Keratinocyte (primary cell): ENCODE data around the gene R3HDM4. TPM values are rescaled to one million over a fixed set of nuclear protein-coding genes. Genes with fewer than 3 reads are reported as not detected.
"Not testable (repeated sequence)": the region's sequence is repeated elsewhere in the genome, so short reads cannot be mapped to it uniquely, and the experiment has no call there.

Experiments used
- DNase-seq: peaks from one replicate; pipeline ENCODE4 v3.0.0-alpha.2; 2011; ENCODE audit warnings: low read depth, missing footprints, low spot score
- FAIRE-seq: peaks from 2 replicates; lab custom pipeline; 2011; peaks lifted over from hg19 to GRCh38; lab: Jason Lieb, UNC
- H2AFZ ChIP-seq: 2 replicates; pipeline ENCODE4 v1.6.0; 2012; ENCODE audit warnings: low read length, control low read depth, inconsistent platforms; ENCODE audit not compliant: control insufficient read depth
- H3K27ac ChIP-seq: 2 replicates; pipeline ENCODE4 v1.5.1; 2011; ENCODE audit warnings: low read length; ENCODE audit not compliant: control insufficient read depth, insufficient read depth
- H3K27me3 ChIP-seq: 3 replicates; pipeline ENCODE4 v1.6.0; 2011; ENCODE audit warnings: low read length; ENCODE audit not compliant: control insufficient read depth, insufficient read depth; ENCODE audit errors: extremely low read depth
- H3K36me3 ChIP-seq, 2 experiments: 2 replicates in 1 of 2; 3 replicates in 1 of 2; pipeline ENCODE4 v1.5.1; 2011; ENCODE audit warnings: low read length in 2 of 2, mild to moderate bottlenecking in 1 of 2; ENCODE audit not compliant: control insufficient read depth in 2 of 2, insufficient read depth in 2 of 2; ENCODE audit errors: extremely low read depth in 1 of 2
- H3K4me1 ChIP-seq: 3 replicates; pipeline ENCODE4 v1.5.1; 2011; ENCODE audit warnings: low read length; ENCODE audit not compliant: control insufficient read depth, insufficient read depth; ENCODE audit errors: extremely low read depth
- H3K4me2 ChIP-seq: 3 replicates; pipeline ENCODE4 v1.6.0; 2011; ENCODE audit warnings: low read depth, low read length; ENCODE audit not compliant: control insufficient read depth, insufficient read depth; ENCODE audit errors: extremely low read depth
- H3K4me3 ChIP-seq, 3 experiments: fragments of 200-600 bp in 1 of 3; sonication (generic) in 1 of 3; 2 replicates in 2 of 3; 3 replicates in 1 of 3; pipeline ENCODE4 v1.5.1; 2011 to 2016; ENCODE audit warnings: low read length in 3 of 3, mild to moderate bottlenecking in 3 of 3, control low read depth in 2 of 3, inconsistent platforms in 1 of 3, low read depth in 1 of 3, mixed read lengths in 1 of 3, mixed run types in 1 of 3, moderate library complexity in 1 of 3; ENCODE audit not compliant: control insufficient read depth in 2 of 3, insufficient read depth in 2 of 3; ENCODE audit errors: extremely low read depth in 1 of 3
- H3K79me2 ChIP-seq: 2 replicates; pipeline ENCODE4 v1.6.0; 2012; ENCODE audit warnings: low read length; ENCODE audit not compliant: control insufficient read depth, insufficient read depth
- H3K9ac ChIP-seq: 3 replicates; pipeline ENCODE4 v1.6.0; 2011; ENCODE audit warnings: low read length; ENCODE audit not compliant: control insufficient read depth, insufficient read depth; ENCODE audit errors: extremely low read depth
- H3K9me1 ChIP-seq: 3 replicates; pipeline ENCODE4 v1.6.0; 2011; ENCODE audit warnings: low read length; ENCODE audit not compliant: control insufficient read depth, insufficient read depth; ENCODE audit errors: extremely low read depth
- H3K9me3 ChIP-seq: 2 replicates; pipeline ENCODE4 v1.5.1; 2012; ENCODE audit warnings: low read depth, low read length; ENCODE audit not compliant: control insufficient read depth
- H4K20me1 ChIP-seq: 3 replicates; pipeline ENCODE4 v1.6.0; 2011; ENCODE audit warnings: low read length; ENCODE audit not compliant: control insufficient read depth, insufficient read depth; ENCODE audit errors: extremely low read depth
- EZH2 ChIP-seq: IDR thresholded peaks from one replicate; pipeline ENCODE4 v1.6.1; 2012; ENCODE audit warnings: inconsistent platforms, mild to moderate bottlenecking, low read length, moderate library complexity
- dilution Hi-C: fragments of 300-500 bp; cut with MboI; formaldehyde crosslinking; loops from one replicate; pipeline ENCODE4 v1.7.0; 2020; ENCODE audit warnings: low sequenced_read_pairs; ENCODE audit not compliant: extremely low pct_ligation_motif_present
- polyA plus RNA-seq, 5 experiments: library from polyadenylated mRNA; depleted of rRNA in 3 of 5; stranded (reverse) in 3 of 5; stranded (forward) in 1 of 5; unstranded in 1 of 5; fragments of >200 nt; gene quantifications; 1 replicate in 1 of 5; 2 replicates in 3 of 5; 3 replicates in 1 of 5; pipeline versions ENCODE4 v1.2.1 to v1.2.3, GENCODE V29; 2011 to 2012; ENCODE audit warnings: missing spikeins in 2 of 5, low read depth in 1 of 5, low replicate concordance in 1 of 5
- TF ChIP-seq, protein P1 (sequence below), 3 experiments: IDR thresholded peaks in 1 of 3; conservative IDR thresholded peaks in 1 of 3; optimal IDR thresholded peaks in 1 of 3; 2 replicates in 2 of 3; 3 replicates in 1 of 3; pipeline versions ENCODE3 to v1.5.1; 2011; ENCODE audit warnings: low read length in 3 of 3, mild to moderate bottlenecking in 3 of 3, moderate library complexity in 2 of 3, control low read depth in 1 of 3, inconsistent platforms in 1 of 3; ENCODE audit not compliant: insufficient read depth in 2 of 3; ENCODE audit errors: extremely low read depth in 1 of 3

Gene R3HDM4
- polyA plus RNA-seq, 1 donor (not counting 4 experiments of a cell fraction or from before 2014, with no cell fraction given), result 33.5 TPM

GRCh38 chr19:850221-850978 lies 62.6 kb downstream of the R3HDM4 start:
- Histone ChIP-seq H3K4me1 (peaks cover 4% of the 10 kb centered on the region), H3K79me2 (no peaks in the 10 kb centered on the region), H3K4me3 (no peak overlapping the region), H4K20me1 (peaks cover 4% of the 10 kb centered on the region), H3K27ac (no peak overlapping the region), H2AFZ (no peak overlapping the region), H3K9ac (no peak overlapping the region), H3K4me2 (no peak overlapping the region), H3K36me3 (no peaks in the 10 kb centered on the region), H3K9me1 (no peaks in the 10 kb centered on the region), H3K9me3 (no peaks in the 10 kb centered on the region), H3K27me3 (peaks cover 53% of the 10 kb centered on the region)
- DNase-seq (no peak), FAIRE-seq (no peak)
- TF ChIP-seq, protein P1, sequence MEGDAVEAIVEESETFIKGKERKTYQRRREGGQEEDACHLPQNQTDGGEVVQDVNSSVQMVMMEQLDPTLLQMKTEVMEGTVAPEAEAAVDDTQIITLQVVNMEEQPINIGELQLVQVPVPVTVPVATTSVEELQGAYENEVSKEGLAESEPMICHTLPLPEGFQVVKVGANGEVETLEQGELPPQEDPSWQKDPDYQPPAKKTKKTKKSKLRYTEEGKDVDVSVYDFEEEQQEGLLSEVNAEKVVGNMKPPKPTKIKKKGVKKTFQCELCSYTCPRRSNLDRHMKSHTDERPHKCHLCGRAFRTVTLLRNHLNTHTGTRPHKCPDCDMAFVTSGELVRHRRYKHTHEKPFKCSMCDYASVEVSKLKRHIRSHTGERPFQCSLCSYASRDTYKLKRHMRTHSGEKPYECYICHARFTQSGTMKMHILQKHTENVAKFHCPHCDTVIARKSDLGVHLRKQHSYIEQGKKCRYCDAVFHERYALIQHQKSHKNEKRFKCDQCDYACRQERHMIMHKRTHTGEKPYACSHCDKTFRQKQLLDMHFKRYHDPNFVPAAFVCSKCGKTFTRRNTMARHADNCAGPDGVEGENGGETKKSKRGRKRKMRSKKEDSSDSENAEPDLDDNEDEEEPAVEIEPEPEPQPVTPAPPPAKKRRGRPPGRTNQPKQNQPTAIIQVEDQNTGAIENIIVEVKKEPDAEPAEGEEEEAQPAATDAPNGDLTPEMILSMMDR (optimal IDR thresholded peaks at IDR 0.05 in 1 of 3, IDR thresholded peaks at IDR 0.05 in 1 of 3, conservative IDR thresholded peaks at IDR 0.05 in 1 of 3; ENCODE audit: extremely low read depth in 1 of 3, insufficient read depth in 2 of 3, low read length in 3 of 3), result no peak
- no peak for TF ChIP-seq EZH2
- dilution Hi-C loops, result no loop called here

DNA sequence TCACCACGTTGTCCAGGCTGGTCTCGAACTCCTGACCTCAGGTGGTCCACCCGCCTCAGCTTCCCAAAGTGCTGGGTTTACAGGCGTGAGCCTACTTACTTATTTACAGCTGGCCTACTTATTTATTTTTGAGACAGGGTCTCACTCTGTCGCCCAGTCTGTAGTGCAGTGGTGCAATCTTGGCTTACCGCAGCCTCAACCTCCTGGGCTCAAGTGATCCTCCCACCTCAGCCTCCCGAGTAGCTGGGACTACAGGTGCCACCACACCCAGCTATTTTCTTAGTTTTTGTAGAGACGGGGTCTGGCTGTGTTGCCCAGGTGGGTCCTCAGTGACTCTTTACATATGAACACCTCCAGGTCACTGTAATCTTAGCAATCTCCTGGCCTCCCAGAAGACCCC lies 63.8 kb downstream of the R3HDM4 start:
- DNase-seq, FAIRE-seq, H2AFZ ChIP-seq, H3K36me3 ChIP-seq, H3K9ac ChIP-seq, H3K79me2 ChIP-seq, H3K4me3 ChIP-seq, H3K9me1 ChIP-seq, H3K27ac ChIP-seq, dilution Hi-C loops, H3K4me2 ChIP-seq, H3K4me1 ChIP-seq, H4K20me1 ChIP-seq, H3K9me3 ChIP-seq: not testable (repeated sequence)
- peaks cover 56% of the 10 kb centered on the region for H3K27me3 ChIP-seq
